Measurements from ENCODE around the gene KRT7.
A peak's percentile ranks its signal among the peaks of the same experiment; 100 is the strongest.

Gene KRT7

DNA sequence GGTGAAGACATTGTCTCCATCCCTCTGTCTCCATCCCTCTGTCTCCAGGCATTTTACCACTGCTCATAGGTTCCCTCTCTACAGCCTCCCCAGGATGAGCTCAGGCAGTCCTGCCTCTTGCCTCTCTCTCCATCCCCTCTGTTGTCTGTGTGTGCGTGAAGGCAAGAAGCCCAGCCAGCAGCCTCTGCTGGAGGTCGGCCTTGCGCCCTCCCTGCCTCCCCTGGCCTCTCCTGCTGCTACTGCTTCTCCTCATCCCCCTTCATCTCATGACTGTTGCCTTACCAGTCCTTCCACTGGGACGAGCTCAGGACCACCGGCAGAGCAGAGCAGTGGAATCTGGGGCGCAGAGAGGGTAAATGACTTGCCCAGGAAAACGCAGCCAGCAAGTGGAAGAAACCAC lies 44.4 kb upstream of the KRT7 start:
- H3K23ac ChIP-seq (ENCODE audit: low read length in 2 of 2), result no peak overlapping the region
- peak overlapping the region; percentile 92 for H4K91ac ChIP-seq (ENCODE audit: low read length)
- no peak for DNase-seq
- no peak overlapping the region for H3K4me3 ChIP-seq (ENCODE audit: insufficient read depth in 1 of 2, low read depth in 1 of 2, low read length in 2 of 2)
- no peaks in the 10 kb centered on the region for H3K27me3 ChIP-seq (ENCODE audit: control insufficient read depth in 1 of 2, insufficient read depth in 1 of 2, low read length in 2 of 2)
- peak overlapping the region; percentile 16 for H4K8ac ChIP-seq (ENCODE audit: low read length)
- peak overlapping the region; percentile 50 for H2BK5ac ChIP-seq (ENCODE audit: low read depth, low read length, poor library complexity, severe bottlenecking)
- peak overlapping the region; percentile 40 to 83 for H3K4ac ChIP-seq (ENCODE audit: low read depth in 1 of 2, low read length in 2 of 2)
- H3K14ac ChIP-seq (ENCODE audit: low read length in 2 of 2), result peak overlapping the region in 1 of 2 experiments; percentile 73
- H2AFZ ChIP-seq (ENCODE audit: low read depth, low read length), result no peak overlapping the region
- no peak overlapping the region for H2BK15ac ChIP-seq (ENCODE audit: low read depth, poor library complexity, severe bottlenecking)
- peak overlapping the region; percentile 41 for H3K27ac ChIP-seq (ENCODE audit: low read length, poor library complexity, severe bottlenecking)
- peak overlapping the region; percentile 98 for H2AK5ac ChIP-seq (ENCODE audit: low read length, severe bottlenecking)
- peaks cover 85% of the 10 kb centered on the region for H3K4me1 ChIP-seq (ENCODE audit: control insufficient read depth, insufficient read depth, low read depth, low read length)
- H2BK12ac ChIP-seq (ENCODE audit: low read length in 2 of 2), result peak overlapping the region; percentile 90 to 96
- H3K9me3 ChIP-seq (ENCODE audit: control insufficient read depth, low read length), result no peaks in the 10 kb centered on the region
- no peak overlapping the region for H3K4me2 ChIP-seq (ENCODE audit: low read length, poor library complexity, severe bottlenecking)
- H2BK120ac ChIP-seq (ENCODE audit: low read depth, low read length), result peak overlapping the region; percentile 75
- H3K18ac ChIP-seq (ENCODE audit: low read depth in 1 of 2, low read length in 2 of 2), result peak overlapping the region; percentile 65 to 74
- WGBS, result 92% methylated on average over 7 of the region's 7 CpGs
- no peak overlapping the region for H3K9ac ChIP-seq (ENCODE audit: low read length)
- peaks cover 4% of the 10 kb centered on the region for H3K79me1 ChIP-seq (replicated peaks; ENCODE audit: low read length, poor library complexity, severe bottlenecking)
- peaks cover 0 to 5% of the 10 kb centered on the region in 2 experiments for H3K36me3 ChIP-seq (ENCODE audit: control insufficient read depth in 1 of 2, insufficient read depth in 2 of 2, low read depth in 1 of 2, low read length in 2 of 2)

DNA sequence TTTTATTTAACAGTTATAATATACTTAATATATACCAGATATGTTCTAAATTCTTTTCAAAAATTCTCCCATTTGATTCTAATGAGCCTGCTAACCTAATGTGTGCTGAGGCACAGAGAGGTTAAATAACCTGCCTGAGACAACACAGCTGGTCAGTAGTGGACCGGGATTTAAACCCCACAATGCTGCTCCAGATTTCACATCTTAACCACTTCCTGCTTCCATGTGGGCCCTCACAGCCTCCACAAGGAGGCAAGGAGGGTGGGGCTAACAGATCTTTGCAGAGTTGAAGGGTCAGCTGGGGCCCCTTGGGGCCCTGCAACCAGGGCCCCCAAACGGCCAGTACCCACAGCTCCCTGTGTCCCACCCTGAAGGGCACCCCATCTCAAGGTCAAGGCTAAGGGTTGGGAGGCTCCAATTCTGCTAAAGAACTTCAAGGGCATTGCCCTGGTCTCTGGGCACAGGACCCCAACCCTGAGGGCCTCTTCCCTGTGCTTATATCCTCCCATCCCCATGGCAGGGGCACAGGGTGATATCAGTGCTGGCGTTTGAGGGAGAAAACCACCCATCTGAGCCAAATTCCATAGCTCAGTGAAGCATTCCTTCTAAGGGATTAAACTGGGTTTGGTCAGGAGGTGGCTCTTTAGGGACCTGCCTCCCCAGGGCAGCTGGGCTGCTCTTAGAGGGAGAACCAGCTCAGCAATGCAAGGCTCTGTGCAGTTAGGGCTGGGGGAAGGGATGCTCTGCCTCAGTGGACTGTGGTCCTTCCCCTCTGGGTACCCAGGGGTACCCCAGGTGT lies 43.5 kb upstream of the KRT7 start:
- H2AK5ac ChIP-seq (ENCODE audit: low read length, severe bottlenecking), result peak overlapping the region; percentile 96
- WGBS, result 5% methylated on average over 2 of the region's 3 CpGs
- no peak overlapping the region for H3K23ac ChIP-seq (ENCODE audit: low read length in 2 of 2)

GRCh38 chr12:52190860-52191729 lies 41.9 kb upstream of the KRT7 start:
- no peak overlapping the region for H3K4me3 ChIP-seq (ENCODE audit: insufficient read depth in 1 of 2, low read depth in 1 of 2, low read length in 2 of 2)
- H3K23ac ChIP-seq (ENCODE audit: low read length in 2 of 2), result no peak overlapping the region
- H3K4ac ChIP-seq (ENCODE audit: low read depth in 1 of 2, low read length in 2 of 2), result peak overlapping the region; percentile 34 to 91
- no peak overlapping the region for H2AFZ ChIP-seq (ENCODE audit: low read depth, low read length)
- peak overlapping the region; percentile 86 for H3K27ac ChIP-seq (ENCODE audit: low read length, poor library complexity, severe bottlenecking)
- peak overlapping the region; percentile 80 for H2BK15ac ChIP-seq (ENCODE audit: low read depth, poor library complexity, severe bottlenecking)
- peak overlapping the region; percentile 87 for H2BK120ac ChIP-seq (ENCODE audit: low read depth, low read length)
- DNase-seq, result no peak
- H3K4me1 ChIP-seq (ENCODE audit: control insufficient read depth, insufficient read depth, low read depth, low read length), result peaks cover 80% of the 10 kb centered on the region
- peak overlapping the region; percentile 81 for H4K8ac ChIP-seq (ENCODE audit: low read length)
- no peaks in the 10 kb centered on the region for H3K36me3 ChIP-seq (ENCODE audit: control insufficient read depth in 1 of 2, insufficient read depth in 2 of 2, low read depth in 1 of 2, low read length in 2 of 2)
- no peak overlapping the region for H3K9ac ChIP-seq (ENCODE audit: low read length)
- peak overlapping the region; percentile 98 for H4K91ac ChIP-seq (ENCODE audit: low read length)
- H2BK5ac ChIP-seq (ENCODE audit: low read depth, low read length, poor library complexity, severe bottlenecking), result peak overlapping the region; percentile 85
- peak overlapping the region in 1 of 2 experiments; percentile 2 for H3K14ac ChIP-seq (ENCODE audit: low read length in 2 of 2)
- WGBS, result 91% methylated on average over 11 of the region's 16 CpGs
- no peaks in the 10 kb centered on the region for H3K9me3 ChIP-seq (ENCODE audit: control insufficient read depth, low read length)
- peak overlapping the region; percentile 6 for H3K4me2 ChIP-seq (ENCODE audit: low read length, poor library complexity, severe bottlenecking)
- H3K18ac ChIP-seq (ENCODE audit: low read depth in 1 of 2, low read length in 2 of 2), result peak overlapping the region; percentile 89 to 93
- H2BK12ac ChIP-seq (ENCODE audit: low read length in 2 of 2), result peak overlapping the region; percentile 9 to 98
- peaks cover 2% of the 10 kb centered on the region for H3K79me1 ChIP-seq (replicated peaks; ENCODE audit: low read length, poor library complexity, severe bottlenecking)
- no peaks in the 10 kb centered on the region for H3K27me3 ChIP-seq (ENCODE audit: control insufficient read depth in 1 of 2, insufficient read depth in 1 of 2, low read length in 2 of 2)
- H2AK5ac ChIP-seq (ENCODE audit: low read length, severe bottlenecking), result peak overlapping the region; percentile 96

More for the DNA sequence above, 43.5 kb upstream of the KRT7 start:
- Histone ChIP-seq H4K8ac (ENCODE audit: low read length) (peak overlapping the region; percentile 82), H2BK12ac (ENCODE audit: low read length in 2 of 2) (peak overlapping the region; percentile 45 to 81), H3K9me3 (ENCODE audit: control insufficient read depth, low read length) (no peaks in the 10 kb centered on the region), H3K4me1 (ENCODE audit: control insufficient read depth, insufficient read depth, low read depth, low read length) (peaks cover 88% of the 10 kb centered on the region), H3K18ac (ENCODE audit: low read depth in 1 of 2, low read length in 2 of 2) (peak overlapping the region; percentile 31 to 74), H3K9ac (ENCODE audit: low read length) (no peak overlapping the region), H2BK120ac (ENCODE audit: low read depth, low read length) (peak overlapping the region; percentile 75), H3K27me3 (ENCODE audit: control insufficient read depth in 1 of 2, insufficient read depth in 1 of 2, low read length in 2 of 2) (no peaks in the 10 kb centered on the region), H3K79me1 (replicated peaks; ENCODE audit: low read length, poor library complexity, severe bottlenecking) (peaks cover 4% of the 10 kb centered on the region), H3K4ac (ENCODE audit: low read depth in 1 of 2, low read length in 2 of 2) (peak overlapping the region; percentile 20 to 55), H3K27ac (ENCODE audit: low read length, poor library complexity, severe bottlenecking) (peak overlapping the region; percentile 86), H3K14ac (ENCODE audit: low read length in 2 of 2) (peak overlapping the region in 1 of 2 experiments; percentile 22), H2BK5ac (ENCODE audit: low read depth, low read length, poor library complexity, severe bottlenecking) (peak overlapping the region; percentile 85), H2BK15ac (ENCODE audit: low read depth, poor library complexity, severe bottlenecking) (peak overlapping the region; percentile 77), H4K91ac (ENCODE audit: low read length) (peak overlapping the region; percentile 67), H2AFZ (ENCODE audit: low read depth, low read length) (no peak overlapping the region), H3K4me3 (ENCODE audit: insufficient read depth in 1 of 2, low read depth in 1 of 2, low read length in 2 of 2) (no peak overlapping the region), H3K4me2 (ENCODE audit: low read length, poor library complexity, severe bottlenecking) (peak overlapping the region; percentile 14), H3K36me3 (ENCODE audit: control insufficient read depth in 1 of 2, insufficient read depth in 2 of 2, low read depth in 1 of 2, low read length in 2 of 2) (no peaks in the 10 kb centered on the region)
- DNase-seq, result no peak

Measured in mesenchymal stem cell (in vitro differentiated cells and primary cell).